ENCODE results near the gene LRMDA.

LRMDA gene

DNA sequence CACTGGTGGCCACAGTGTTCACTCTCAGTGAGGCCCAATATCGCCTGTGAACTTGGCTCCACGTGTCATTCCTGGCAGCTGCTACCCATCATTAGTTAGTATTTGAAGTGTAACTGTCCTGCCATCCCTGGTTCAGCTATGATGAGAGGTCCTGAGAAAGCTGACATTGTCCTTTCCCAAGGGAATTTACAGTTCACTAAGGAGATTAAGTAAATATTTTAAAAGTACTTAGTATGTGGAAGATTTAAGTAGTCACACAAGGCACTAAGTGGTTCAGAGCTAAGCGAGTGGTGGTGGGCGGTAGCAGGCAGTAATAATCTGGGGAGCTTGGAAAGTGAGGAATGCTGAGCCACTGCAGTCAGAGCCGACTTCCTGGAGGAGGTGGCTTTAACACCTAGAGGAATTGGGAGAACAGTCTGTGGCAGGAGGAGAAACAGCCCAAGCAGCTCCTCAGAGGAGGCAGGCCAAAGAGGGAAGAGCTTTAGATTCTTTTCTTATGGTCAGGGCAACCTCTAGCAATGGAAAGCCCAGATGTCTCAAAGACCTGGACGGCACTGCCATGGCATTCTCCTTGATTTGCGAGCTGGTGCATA lies 519.7 kb downstream of the LRMDA start:
- DNase-seq (ENCODE audit: low read depth): no peak

DNA sequence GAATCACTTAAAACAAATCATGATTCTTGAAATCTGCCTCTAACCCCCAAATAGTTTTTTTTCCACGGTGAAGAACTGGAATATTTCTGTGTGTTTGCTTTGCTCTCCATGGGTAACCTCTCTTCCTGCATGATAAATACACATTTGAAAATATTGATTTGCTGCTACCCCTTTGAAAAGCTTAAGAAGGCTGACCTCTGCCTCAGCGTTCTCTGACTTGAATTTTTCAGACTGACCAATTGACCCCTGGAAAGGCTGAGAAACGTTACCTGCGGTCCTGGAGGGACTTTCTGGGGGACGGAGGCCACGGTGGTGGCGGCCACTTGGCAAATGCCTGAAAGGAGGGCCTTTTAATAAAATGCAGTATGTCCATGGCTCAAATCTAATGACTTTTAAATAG lies 520.2 kb downstream of the LRMDA start:
- TF ChIP-seq, protein P1, sequence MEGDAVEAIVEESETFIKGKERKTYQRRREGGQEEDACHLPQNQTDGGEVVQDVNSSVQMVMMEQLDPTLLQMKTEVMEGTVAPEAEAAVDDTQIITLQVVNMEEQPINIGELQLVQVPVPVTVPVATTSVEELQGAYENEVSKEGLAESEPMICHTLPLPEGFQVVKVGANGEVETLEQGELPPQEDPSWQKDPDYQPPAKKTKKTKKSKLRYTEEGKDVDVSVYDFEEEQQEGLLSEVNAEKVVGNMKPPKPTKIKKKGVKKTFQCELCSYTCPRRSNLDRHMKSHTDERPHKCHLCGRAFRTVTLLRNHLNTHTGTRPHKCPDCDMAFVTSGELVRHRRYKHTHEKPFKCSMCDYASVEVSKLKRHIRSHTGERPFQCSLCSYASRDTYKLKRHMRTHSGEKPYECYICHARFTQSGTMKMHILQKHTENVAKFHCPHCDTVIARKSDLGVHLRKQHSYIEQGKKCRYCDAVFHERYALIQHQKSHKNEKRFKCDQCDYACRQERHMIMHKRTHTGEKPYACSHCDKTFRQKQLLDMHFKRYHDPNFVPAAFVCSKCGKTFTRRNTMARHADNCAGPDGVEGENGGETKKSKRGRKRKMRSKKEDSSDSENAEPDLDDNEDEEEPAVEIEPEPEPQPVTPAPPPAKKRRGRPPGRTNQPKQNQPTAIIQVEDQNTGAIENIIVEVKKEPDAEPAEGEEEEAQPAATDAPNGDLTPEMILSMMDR (IDR thresholded peaks at IDR 0.05; ENCODE audit: control insufficient read depth, extremely low read depth, insufficient read depth): no peak
- H3K4me3 ChIP-seq (ENCODE audit: low read depth, low read length): no peak overlapping the region
- no peak for DNase-seq (ENCODE audit: low read depth)

More for the DNA sequence above, 519.7 kb downstream of the LRMDA start:
- TF ChIP-seq, protein P1 (IDR thresholded peaks at IDR 0.05; ENCODE audit: control insufficient read depth, extremely low read depth, insufficient read depth): no peak
- no peak overlapping the region for H3K4me3 ChIP-seq (ENCODE audit: low read depth, low read length)

DNA sequence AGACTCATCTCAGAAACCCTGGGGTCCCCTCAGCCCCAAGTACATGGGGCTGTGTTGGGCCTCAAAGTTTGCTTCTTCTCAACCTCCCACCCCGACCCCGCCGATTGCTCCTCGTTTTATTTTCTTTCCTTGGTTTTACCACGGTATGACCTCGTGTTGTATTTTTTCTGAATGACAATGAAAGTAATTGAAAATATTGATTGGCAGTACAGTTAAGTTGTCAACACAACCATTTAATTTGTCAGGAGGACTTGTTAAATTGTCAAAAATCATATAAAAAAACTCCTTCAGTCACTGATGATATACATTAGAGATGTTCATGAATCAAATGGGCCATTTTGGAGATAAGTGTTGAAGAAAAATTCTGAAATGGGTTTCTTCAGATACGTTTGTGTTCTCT lies 520.7 kb downstream of the LRMDA start:
- H3K4me3 ChIP-seq (ENCODE audit: low read depth, low read length): no peak overlapping the region
- TF ChIP-seq, protein P1 (IDR thresholded peaks at IDR 0.05; ENCODE audit: control insufficient read depth, extremely low read depth, insufficient read depth): no peak
- no peak for DNase-seq (ENCODE audit: low read depth)

DNA sequence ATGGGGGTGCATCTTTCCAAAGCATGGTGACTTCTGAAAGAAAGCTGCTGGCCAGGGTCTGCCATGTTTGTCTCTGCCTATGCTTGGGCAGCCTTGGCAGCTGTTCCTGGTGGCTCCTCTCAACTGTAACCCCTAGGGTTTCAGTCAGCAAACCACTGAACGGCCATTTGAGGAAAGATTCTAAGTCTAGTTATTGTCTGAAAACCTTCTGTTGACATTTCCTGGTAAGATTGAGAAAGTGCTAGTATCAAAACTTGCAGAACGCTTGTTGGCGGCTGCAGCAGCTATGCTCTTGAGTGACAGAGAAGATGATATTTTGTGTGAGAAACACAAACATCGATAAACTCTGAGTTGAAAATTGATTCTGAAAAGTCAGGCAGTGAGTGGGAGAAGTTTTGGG lies 523.1 kb downstream of the LRMDA start:
- no peak for DNase-seq (ENCODE audit: low read depth)
- TF ChIP-seq, protein P1 (IDR thresholded peaks at IDR 0.05; ENCODE audit: control insufficient read depth, extremely low read depth, insufficient read depth): no peak
- H3K4me3 ChIP-seq (ENCODE audit: low read depth, low read length): no peak overlapping the region

DNA sequence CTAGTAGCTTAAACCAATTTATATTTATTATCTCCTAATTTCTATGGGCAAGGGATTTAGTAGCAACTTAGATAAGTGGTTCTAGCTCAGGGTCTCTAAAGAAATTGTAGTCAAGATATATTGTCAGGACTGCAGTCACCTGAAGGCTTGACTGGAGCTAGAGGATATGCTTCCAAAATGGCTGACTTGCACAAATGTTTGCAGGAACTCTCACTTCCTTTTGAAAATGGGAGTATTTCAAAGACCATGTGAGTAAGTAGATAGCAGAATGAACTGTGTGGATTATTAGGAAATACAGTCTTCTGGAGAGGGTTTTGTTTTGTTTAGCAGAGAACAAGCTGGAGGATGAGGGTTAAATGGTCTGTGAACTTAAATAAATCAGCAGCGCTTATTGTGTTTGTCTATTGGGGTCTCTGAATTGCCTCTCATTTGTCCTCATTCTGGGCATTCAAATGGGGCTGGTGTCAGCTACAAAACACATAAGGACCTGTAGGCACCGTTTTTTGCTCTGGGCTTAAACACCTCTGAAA lies 524.6 kb downstream of the LRMDA start:
- no peak for DNase-seq (ENCODE audit: low read depth)
- no peak overlapping the region for H3K4me3 ChIP-seq (ENCODE audit: low read depth, low read length)
- TF ChIP-seq, protein P1 (IDR thresholded peaks at IDR 0.05; ENCODE audit: control insufficient read depth, extremely low read depth, insufficient read depth): no peak

DNA sequence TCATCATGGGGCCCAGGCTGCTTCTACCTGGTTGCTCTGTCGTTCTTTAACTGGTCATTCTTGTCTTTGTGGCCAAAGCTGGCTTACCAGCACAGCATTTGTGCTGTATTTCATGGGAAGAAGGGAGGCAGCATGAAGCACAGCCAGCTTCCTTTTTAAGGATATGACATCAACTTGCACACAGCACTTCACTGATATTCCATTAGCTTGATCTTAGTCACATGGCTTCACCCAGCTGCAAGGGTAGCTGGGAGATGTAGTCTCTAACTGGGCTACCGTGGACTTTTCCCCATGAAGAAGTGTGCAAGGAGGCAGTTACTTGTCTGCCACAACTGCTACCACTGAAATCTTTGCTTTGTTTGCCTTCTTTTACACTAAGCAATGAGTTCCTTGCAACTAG lies 525.2 kb downstream of the LRMDA start:
- H3K4me3 ChIP-seq (ENCODE audit: low read depth, low read length): no peak overlapping the region
- no peak for DNase-seq (ENCODE audit: low read depth)
- TF ChIP-seq, protein P1 (IDR thresholded peaks at IDR 0.05; ENCODE audit: control insufficient read depth, extremely low read depth, insufficient read depth): no peak

Measured in LNCaP clone FGC (cell line).